Astrocyte (in vitro differentiated cells and primary cell): ENCODE measurements around the gene IGSF6. TPM values are rescaled to one million over a fixed set of nuclear protein-coding genes. Genes with fewer than 3 reads are reported as not detected.
A peak's percentile ranks its signal among the peaks of the same experiment; 100 is the strongest.

Experiments
- DNase-seq: peaks from one replicate; pipeline ENCODE4 v3.0.0-alpha.2; 2010; ENCODE audit warnings: low read depth
- FAIRE-seq: peaks from 2 replicates; lab custom pipeline; 2011; peaks lifted over from hg19 to GRCh38; lab: Jason Lieb, UNC
- H2AFZ ChIP-seq: 2 replicates; pipeline ENCODE4 v1.6.0; 2012; ENCODE audit warnings: low read depth, low read length, inconsistent platforms
- H3K27ac ChIP-seq: 2 replicates; pipeline ENCODE4 v1.5.1; 2011; ENCODE audit warnings: low read depth, low read length, inconsistent platforms
- H3K27me3 ChIP-seq: 2 replicates; pipeline ENCODE4 v1.6.0; 2011; ENCODE audit warnings: low read length, inconsistent platforms; ENCODE audit not compliant: insufficient read depth
- H3K36me3 ChIP-seq: 2 replicates; pipeline ENCODE4 v1.5.1; 2011; ENCODE audit warnings: low read length, inconsistent platforms; ENCODE audit not compliant: insufficient read depth
- H3K4me1 ChIP-seq: 2 replicates; pipeline ENCODE4 v1.5.1; 2011; ENCODE audit warnings: low read length, inconsistent platforms; ENCODE audit not compliant: insufficient read depth
- H3K4me2 ChIP-seq: 2 replicates; pipeline ENCODE4 v1.6.0; 2012; ENCODE audit warnings: low read length, inconsistent platforms
- H3K4me3 ChIP-seq: 2 replicates; pipeline ENCODE4 v1.5.1; 2011; ENCODE audit warnings: low read depth, mild to moderate bottlenecking, low read length, inconsistent platforms; ENCODE audit not compliant: insufficient read depth
- H3K79me2 ChIP-seq: 2 replicates; pipeline ENCODE4 v1.6.0; 2012; ENCODE audit warnings: mild to moderate bottlenecking, low read length, inconsistent platforms; ENCODE audit not compliant: insufficient read depth
- H3K9ac ChIP-seq: 2 replicates; pipeline ENCODE4 v1.6.0; 2012; ENCODE audit warnings: mild to moderate bottlenecking, low read length, inconsistent platforms
- H3K9me3 ChIP-seq: 2 replicates; pipeline ENCODE4 v1.5.1; 2012; ENCODE audit warnings: low read depth, mild to moderate bottlenecking, low read length, inconsistent platforms; ENCODE audit not compliant: insufficient read depth
- H4K20me1 ChIP-seq: 2 replicates; pipeline ENCODE4 v1.6.0; 2012; ENCODE audit warnings: low read length, inconsistent platforms; ENCODE audit not compliant: insufficient read depth
- H3K27ac Mint-ChIP-seq: one replicate; pipeline ENCODE4 v1.8.0; 2021; ENCODE audit warnings: mild to moderate bottlenecking, mixed read lengths; ENCODE audit not compliant: unreplicated experiment
- H3K27me3 Mint-ChIP-seq: one replicate; pipeline ENCODE4 v1.8.0; 2021; ENCODE audit warnings: low read depth, mixed read lengths; ENCODE audit not compliant: unreplicated experiment
- H3K36me3 Mint-ChIP-seq: one replicate; pipeline ENCODE4 v1.8.0; 2021; ENCODE audit warnings: low read depth, mixed read lengths; ENCODE audit not compliant: unreplicated experiment
- H3K4me1 Mint-ChIP-seq: one replicate; pipeline ENCODE4 v1.8.0; 2021; ENCODE audit warnings: low read depth, mixed read lengths; ENCODE audit not compliant: unreplicated experiment
- H3K4me3 Mint-ChIP-seq: one replicate; pipeline ENCODE4 v1.8.0; 2021; ENCODE audit warnings: mild to moderate bottlenecking, moderate library complexity, mixed read lengths; ENCODE audit not compliant: unreplicated experiment
- H3K9me3 Mint-ChIP-seq: one replicate; pipeline ENCODE4 v1.8.0; 2021; ENCODE audit warnings: mild to moderate bottlenecking, mixed read lengths; ENCODE audit not compliant: unreplicated experiment
- CTCF ChIP-seq: IDR thresholded peaks from 2 replicates; pipeline ENCODE4 v1.5.1; 2011; ENCODE audit warnings: low read depth, mild to moderate bottlenecking, inconsistent platforms, low read length, moderate library complexity; ENCODE audit not compliant: insufficient read depth
- EZH2 ChIP-seq: IDR thresholded peaks from 2 replicates; pipeline ENCODE4 v1.6.1; 2012; ENCODE audit warnings: mild to moderate bottlenecking, low read length, inconsistent platforms; ENCODE audit not compliant: insufficient read depth
- total RNA-seq: library from RNA; stranded (reverse); gene quantifications from 2 replicates; pipeline ENCODE4 v1.2.1, GENCODE V29; 2021

Gene IGSF6
- total RNA-seq, 1 donor from 2014 or later, result not detected

- H4K20me1 ChIP-seq, result peaks cover 31% of the 10 kb centered on the region
- Mint-ChIP-seq H3K36me3 (peaks cover 10% of the 10 kb centered on the region), H3K4me3 (no peak overlapping the region), H3K4me1 (peaks cover 13% of the 10 kb centered on the region), H3K27me3 (no peaks in the 10 kb centered on the region), H3K27ac (peak overlapping the region; percentile 53), H3K9me3 (no peaks in the 10 kb centered on the region)
- peaks cover 47% of the 10 kb centered on the region for H3K79me2 ChIP-seq
- no peak overlapping the region for H3K27ac ChIP-seq
- no peak overlapping the region for H3K4me2 ChIP-seq
- peaks cover 4% of the 10 kb centered on the region for H3K36me3 ChIP-seq
- H3K9me3 ChIP-seq, result no peaks in the 10 kb centered on the region
- no peak overlapping the region for H2AFZ ChIP-seq
- DNase-seq (no peak), FAIRE-seq (no peak)
- no peak for TF ChIP-seq EZH2
- TF ChIP-seq CTCF, result no peak
- no peaks in the 10 kb centered on the region for H3K27me3 ChIP-seq
- no peak overlapping the region for H3K4me3 ChIP-seq
- H3K9ac ChIP-seq, result no peak overlapping the region
- H3K4me1 ChIP-seq, result no peaks in the 10 kb centered on the region
Measured at GRCh38 chr16:21647562-21648164, 4.7 kb downstream of the IGSF6 start.

- DNase-seq, result no peak
- no peak for FAIRE-seq
- Histone ChIP-seq H3K4me1 (no peaks in the 10 kb centered on the region), H3K36me3 (peaks cover 4% of the 10 kb centered on the region), H3K27ac (no peak overlapping the region), H2AFZ (no peak overlapping the region), H4K20me1 (peaks cover 31% of the 10 kb centered on the region), H3K4me3 (no peak overlapping the region), H3K9ac (no peak overlapping the region), H3K9me3 (no peaks in the 10 kb centered on the region), H3K27me3 (no peaks in the 10 kb centered on the region), H3K79me2 (peaks cover 47% of the 10 kb centered on the region), H3K4me2 (no peak overlapping the region)
- TF ChIP-seq CTCF (no peak), EZH2 (no peak)
- Mint-ChIP-seq H3K4me1 (peaks cover 13% of the 10 kb centered on the region), H3K27me3 (no peaks in the 10 kb centered on the region), H3K9me3 (no peaks in the 10 kb centered on the region), H3K36me3 (peaks cover 10% of the 10 kb centered on the region), H3K4me3 (no peak overlapping the region), H3K27ac (no peak overlapping the region)
Measured at GRCh38 chr16:21646721-21647561, 5.5 kb downstream of the IGSF6 start.
